GM10847 (cell line): Measurements from ENCODE around the gene LCN1.
"Not testable (repeated sequence)": the region's sequence is repeated elsewhere in the genome, so short reads cannot be mapped to it uniquely, and the experiment has no call there.

ENCODE experiments used
- POLR2A ChIP-seq: IDR thresholded peaks from 2 replicates; pipeline ENCODE4 v1.6.1; 2011; ENCODE audit not compliant: insufficient read length; ENCODE audit errors: extremely low read depth

Gene LCN1

GRCh38 chr9:135522931-135523330, 1.7 kb downstream of the LCN1 start:
- TF ChIP-seq POLR2A, result no peak

- TF ChIP-seq POLR2A, result no peak
These were observed 2.4 kb downstream of the LCN1 start for GRCh38 chr9:135523521-135524129.

DNA sequence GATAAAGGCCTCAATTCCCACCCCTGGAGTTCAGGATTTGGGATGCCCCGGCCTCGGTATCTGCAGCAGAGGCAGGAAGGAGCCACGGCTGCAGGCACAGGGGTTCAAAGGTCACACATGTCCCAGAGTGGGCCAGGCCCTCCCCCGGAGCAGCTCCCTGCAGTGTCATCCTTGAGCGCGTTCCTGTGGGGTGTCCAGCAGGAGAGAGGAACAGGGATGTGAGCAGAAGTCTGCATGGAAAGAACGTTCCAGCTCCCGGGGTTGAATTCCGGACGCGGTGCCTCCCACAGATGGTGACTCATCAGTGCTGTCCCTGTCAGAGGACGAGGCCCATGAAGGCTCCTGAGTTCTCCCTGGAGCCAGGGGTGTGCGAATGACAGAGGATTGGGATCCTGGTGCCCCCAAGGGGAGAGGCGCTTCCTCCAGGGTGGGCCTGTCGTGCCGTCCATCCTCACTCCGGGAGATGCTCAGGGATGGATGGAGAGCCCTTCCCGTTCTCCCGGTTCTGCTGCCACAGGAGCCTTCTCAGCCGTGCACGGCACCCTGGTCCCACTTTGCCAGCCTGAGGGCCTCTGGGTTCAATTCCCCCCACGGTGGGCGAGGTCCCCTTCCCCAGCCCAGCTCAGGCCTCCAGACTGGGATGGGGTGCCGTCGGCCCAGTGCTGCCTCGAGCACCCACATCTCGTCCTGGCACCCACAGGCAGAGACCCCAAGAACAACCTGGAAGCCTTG, 3.1 kb downstream of the LCN1 start:
- no peak for TF ChIP-seq POLR2A

GRCh38 chr9:135525241-135526088, 4.2 kb downstream of the LCN1 start:
- TF ChIP-seq POLR2A, result no peak

DNA sequence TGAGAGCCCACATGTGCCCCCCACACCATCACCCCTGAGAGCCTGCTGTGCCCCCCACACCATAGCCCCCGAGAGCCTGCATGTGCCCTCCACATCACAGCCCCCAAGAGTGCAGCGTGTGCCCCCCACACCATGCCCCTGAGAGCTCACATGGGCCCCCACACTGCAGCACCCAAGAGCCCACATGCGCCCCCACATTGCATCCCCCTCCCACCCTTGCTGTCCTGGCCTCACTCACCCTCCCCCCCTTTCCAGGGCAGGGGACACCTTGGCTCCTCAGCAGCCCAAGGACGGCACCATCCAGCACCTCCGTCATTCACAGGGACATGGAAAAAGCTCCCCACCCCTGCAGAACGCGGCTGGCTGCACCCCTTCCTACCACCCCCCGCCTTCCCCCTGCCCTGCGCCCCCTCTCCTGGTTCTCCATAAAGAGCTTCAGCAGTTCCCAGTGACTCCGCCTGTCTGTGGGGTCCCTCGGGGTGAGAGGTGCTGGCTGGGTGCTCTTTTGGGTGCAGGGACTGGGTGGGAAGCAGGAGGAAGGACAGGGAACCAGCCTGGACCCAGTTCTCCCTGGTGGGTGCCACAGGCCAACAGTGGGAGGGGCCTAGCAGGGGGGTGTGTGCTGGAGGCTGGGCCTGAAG, 5.0 kb downstream of the LCN1 start:
- TF ChIP-seq POLR2A, result no peak

GRCh38 chr9:135526730-135527571, 5.7 kb downstream of the LCN1 start:
- TF ChIP-seq POLR2A, result no peak

- TF ChIP-seq POLR2A, result no peak
These were observed 8.9 kb downstream of the LCN1 start for GRCh38 chr9:135530146-135530545.

DNA sequence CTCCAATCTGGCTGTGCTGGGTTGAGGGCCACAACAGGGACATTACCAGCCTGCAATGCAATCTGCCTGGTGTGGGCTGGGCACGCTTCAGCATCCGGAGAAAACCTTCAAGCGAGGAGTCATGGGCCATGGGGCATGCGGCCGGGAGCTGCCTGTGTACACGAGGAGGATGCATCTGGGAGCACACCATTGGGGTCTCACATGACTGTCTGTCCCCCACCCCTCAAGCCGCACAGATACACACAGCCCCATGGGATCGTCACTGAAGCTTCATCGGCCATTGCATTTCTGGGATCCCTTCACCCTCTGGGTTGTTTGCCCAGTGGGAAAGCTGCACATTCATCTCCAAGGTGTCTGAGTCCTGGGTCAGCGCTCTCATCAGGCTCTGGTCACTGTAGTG, 9.9 kb downstream of the LCN1 start:
- TF ChIP-seq POLR2A, result no peak

DNA sequence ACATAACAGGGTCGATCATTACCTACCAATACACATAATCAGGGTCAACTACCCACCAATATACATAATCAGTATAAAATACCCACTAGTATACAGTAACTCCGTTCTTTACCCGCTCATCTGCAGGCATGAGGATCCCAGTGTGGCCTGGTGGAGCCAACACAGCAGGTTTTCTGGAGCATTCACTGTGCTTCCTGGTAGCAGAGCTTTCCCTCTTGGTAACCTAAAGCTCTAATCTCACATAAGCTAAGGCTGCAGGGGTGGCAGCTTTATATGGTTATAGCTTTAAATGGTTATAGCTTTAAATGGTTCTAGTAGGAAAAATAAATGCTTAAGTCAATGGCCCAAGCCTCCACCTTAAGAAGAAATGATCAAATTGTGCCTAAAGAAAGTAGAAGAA, 11.9 kb downstream of the LCN1 start:
- no peak for TF ChIP-seq POLR2A

DNA sequence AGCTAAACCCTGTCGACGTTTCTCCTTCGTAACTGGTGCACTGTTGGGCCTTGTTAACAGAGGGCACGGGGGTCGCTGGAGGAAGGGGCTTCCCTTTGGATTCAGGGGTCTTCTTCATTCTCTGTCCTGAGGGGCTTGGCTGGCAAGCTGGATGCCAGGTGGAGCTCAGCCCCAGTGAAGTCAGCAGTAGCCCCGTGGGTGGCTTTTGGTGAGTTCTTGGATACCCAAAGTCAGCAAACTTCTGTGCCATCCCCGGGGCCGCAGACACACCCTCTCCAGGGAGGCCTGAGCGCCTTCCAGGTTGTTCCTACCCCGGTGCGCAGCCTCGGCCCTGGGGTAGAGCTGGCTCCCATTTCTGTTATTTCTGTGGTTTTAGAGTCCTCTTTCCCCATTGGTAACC, 12.4 kb downstream of the LCN1 start:
- no peak for TF ChIP-seq POLR2A

DNA sequence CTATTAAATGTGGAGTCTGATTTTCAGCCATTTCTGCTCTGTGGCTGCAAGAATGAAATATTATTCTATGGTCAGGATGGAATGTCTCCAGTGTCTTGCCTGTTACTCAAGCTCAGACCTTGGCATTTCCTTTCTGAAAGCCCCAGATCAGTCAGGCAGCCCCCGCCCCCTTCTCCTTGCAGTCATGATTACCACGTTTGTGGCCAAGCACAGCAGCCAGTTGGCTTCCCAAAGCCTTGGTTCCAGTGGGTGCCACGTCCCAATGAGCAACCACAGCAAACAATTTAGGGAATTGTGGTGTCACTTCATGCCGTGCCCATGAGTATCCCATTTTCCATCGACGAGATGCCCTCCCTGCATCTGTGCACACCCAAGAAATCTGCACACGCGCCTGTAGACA, 15.0 kb downstream of the LCN1 start:
- no peak for TF ChIP-seq POLR2A

- TF ChIP-seq POLR2A, result no peak
These were observed 23.9 kb downstream of the LCN1 start for GRCh38 chr9:135544981-135545635.

DNA sequence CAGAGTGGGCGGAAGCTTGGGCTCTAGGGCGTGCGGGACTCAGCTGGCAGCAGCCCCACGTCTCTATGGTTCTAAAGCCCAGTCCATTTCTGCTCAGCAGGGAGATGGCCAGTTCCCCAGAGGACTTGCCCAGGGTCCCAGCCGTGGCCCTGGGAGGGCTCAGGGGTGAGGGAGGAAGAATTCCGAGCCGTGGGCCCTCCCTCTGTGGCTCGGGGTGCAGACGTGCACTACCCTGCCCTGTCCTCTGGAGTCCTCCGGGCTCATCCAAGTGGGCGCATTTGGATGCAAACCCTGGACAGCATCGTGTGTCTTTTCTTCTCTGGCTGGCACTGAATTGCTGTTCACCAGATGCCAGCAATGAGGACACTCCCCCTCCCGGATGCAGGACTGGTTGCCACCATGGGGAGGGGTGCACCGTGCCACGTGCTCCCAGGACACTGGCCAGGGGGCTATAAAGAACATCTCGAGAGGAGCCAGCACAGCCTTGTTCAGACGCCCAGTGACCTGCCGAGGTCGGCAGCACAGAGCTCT, 24.5 kb downstream of the LCN1 start, which contains the start of gene OBP2A:
OBP2A (plus strand) TSS at position 481 of the 531 bp plus-strand sequence. CDS start 55 bp downstream, outside the sequence.
- not testable (repeated sequence) for TF ChIP-seq POLR2A
